Measurements from ENCODE around the gene ALKBH5.

- TF ChIP-seq CTCF (conservative IDR thresholded peaks at IDR 0.05 in 1 of 2, IDR thresholded peaks at IDR 0.05 in 1 of 2; ENCODE audit: extremely low read depth in 1 of 2, insufficient read depth in 1 of 2, low read depth in 1 of 2, low read length in 2 of 2) (no peak), EZH2 (IDR thresholded peaks at IDR 0.05; ENCODE audit: borderline replicate concordance, low read length) (no peak)
These were observed 67.6 kb downstream of the ALKBH5 start for GRCh38 chr17:18251204-18251603.

All from mammary epithelial cell (primary cell).